PC-9 (cell line): ENCODE data around the gene HOXA9.

Source experiments
- CTCF ChIP-seq: fragments of 200-600 bp; sonication (generic); conservative IDR thresholded peaks from 2 replicates; pipeline ENCODE4 v1.6.1; 2017; ENCODE audit warnings: mixed run types, antibody characterized with exemption, mild to moderate bottlenecking, moderate library complexity
- EZH2 ChIP-seq: fragments of 200-600 bp; sonication (generic); IDR thresholded peaks from 2 replicates; pipeline ENCODE4 v1.8.0; 2017; ENCODE audit warnings: antibody characterized with exemption, low read depth

- no peak for TF ChIP-seq CTCF
- TF ChIP-seq EZH2: no peak
Observed at GRCh38 chr7:27214239-27214950, 49.1 kb upstream of the HOXA9 start.
